PC-9 (cell line): ENCODE data around the gene PBX1. TPM values are rescaled to one million over a fixed set of nuclear protein-coding genes. Genes with fewer than 3 reads are reported as not detected.

Source experiments
- BruUV-seq: library from RNA; stranded (reverse); fragments of 400-500 nt; replicated peaks from 2 replicates; lab custom pipeline; 2021; lab: Mats Ljungman, UMichigan
- CTCF ChIA-PET: fragments of 300-600 bp; sonication (Branson Sonifier 250); formaldehyde crosslinking; loops from one replicate; lab custom pipeline; 2022; ENCODE audit warnings: antibody characterized with exemption; lab: Charles Lee
- POLR2A ChIA-PET: fragments of 300-600 bp; sonication (Branson Sonifier 250); formaldehyde crosslinking; loops from one replicate; lab custom pipeline; 2022; ENCODE audit warnings: antibody characterized with exemption; ENCODE audit not compliant: unreplicated experiment; lab: Charles Lee
- DNase-seq, 2 experiments: peaks; one replicate each; pipeline versions ENCODE4 v3.0.0 to v3.0.0-alpha.2; 2015 to 2022; ENCODE audit warnings: mixed read lengths in 1 of 2
- H2AFZ ChIP-seq: fragments of 200-600 bp; sonication (generic); 2 replicates; pipeline ENCODE4 v1.8.1; 2017; ENCODE audit warnings: antibody characterized with exemption
- H3F3A ChIP-seq: fragments of 200-600 bp; sonication (generic); 2 replicates; pipeline ENCODE4 v1.8.1; 2017; ENCODE audit warnings: antibody characterized with exemption, mild to moderate bottlenecking, low read depth; ENCODE audit not compliant: insufficient read depth
- H3K27ac ChIP-seq: fragments of 200-600 bp; sonication (generic); 2 replicates; pipeline ENCODE4 v1.6.1; 2016; ENCODE audit warnings: mixed run types
- H3K27me3 ChIP-seq: fragments of 200-600 bp; sonication (generic); 2 replicates; pipeline ENCODE4 v1.6.1; 2016; ENCODE audit warnings: low read depth, mixed run types; ENCODE audit not compliant: insufficient read depth
- H3K36me3 ChIP-seq: fragments of 200-600 bp; sonication (generic); 2 replicates; pipeline ENCODE4 v1.6.1; 2016; ENCODE audit warnings: low read depth, mixed run types
- H3K4me1 ChIP-seq: fragments of 200-600 bp; sonication (generic); replicated peaks from 2 replicates; pipeline ENCODE4 v1.6.1; 2016; ENCODE audit warnings: mixed run types; ENCODE audit not compliant: insufficient read depth
- H3K4me2 ChIP-seq: fragments of 200-600 bp; sonication (generic); 2 replicates; pipeline ENCODE4 v1.6.1; 2017; ENCODE audit warnings: mixed run types
- H3K4me3 ChIP-seq: fragments of 200-600 bp; sonication (generic); 2 replicates; pipeline ENCODE4 v1.6.1; 2016; ENCODE audit warnings: mixed run types
- H3K79me2 ChIP-seq: fragments of 200-600 bp; sonication (generic); 2 replicates; pipeline ENCODE4 v1.6.1; 2017; ENCODE audit warnings: low read depth, mixed run types
- H3K9me2 ChIP-seq: fragments of 200-600 bp; sonication (generic); 2 replicates; pipeline ENCODE4 v1.8.1; 2017; ENCODE audit warnings: mild to moderate bottlenecking; ENCODE audit not compliant: insufficient read depth
- H3K9me3 ChIP-seq: fragments of 200-600 bp; sonication (generic); 2 replicates; pipeline ENCODE4 v1.8.1; 2016; ENCODE audit warnings: low read depth; ENCODE audit not compliant: insufficient read depth
- H4K20me1 ChIP-seq: fragments of 200-600 bp; sonication (generic); 2 replicates; pipeline ENCODE4 v1.8.1; 2017; ENCODE audit not compliant: insufficient read depth
- EZH2 ChIP-seq: fragments of 200-600 bp; sonication (generic); IDR thresholded peaks from 2 replicates; pipeline ENCODE4 v1.8.0; 2017; ENCODE audit warnings: antibody characterized with exemption, low read depth
- intact Hi-C: fragments of 100-400 bp; cut with micrococcal nuclease; formaldehyde crosslinking; loops from one replicate; pipeline ENCODE4 v1.10.0; 2022; ENCODE audit not compliant: unreplicated experiment
- total RNA-seq: library from RNA; stranded (reverse); gene quantifications from 2 replicates; pipeline ENCODE4 v1.2.3, GENCODE V29; 2021
- TF ChIP-seq, protein P1 (sequence below): fragments of 200-600 bp; sonication (generic); conservative IDR thresholded peaks from 2 replicates; pipeline ENCODE4 v1.6.1; 2017; ENCODE audit warnings: mixed run types, antibody characterized with exemption, mild to moderate bottlenecking, moderate library complexity

PBX1 gene
- total RNA-seq, 1 experiment from 2014 or later: 57.7 TPM

DNA sequence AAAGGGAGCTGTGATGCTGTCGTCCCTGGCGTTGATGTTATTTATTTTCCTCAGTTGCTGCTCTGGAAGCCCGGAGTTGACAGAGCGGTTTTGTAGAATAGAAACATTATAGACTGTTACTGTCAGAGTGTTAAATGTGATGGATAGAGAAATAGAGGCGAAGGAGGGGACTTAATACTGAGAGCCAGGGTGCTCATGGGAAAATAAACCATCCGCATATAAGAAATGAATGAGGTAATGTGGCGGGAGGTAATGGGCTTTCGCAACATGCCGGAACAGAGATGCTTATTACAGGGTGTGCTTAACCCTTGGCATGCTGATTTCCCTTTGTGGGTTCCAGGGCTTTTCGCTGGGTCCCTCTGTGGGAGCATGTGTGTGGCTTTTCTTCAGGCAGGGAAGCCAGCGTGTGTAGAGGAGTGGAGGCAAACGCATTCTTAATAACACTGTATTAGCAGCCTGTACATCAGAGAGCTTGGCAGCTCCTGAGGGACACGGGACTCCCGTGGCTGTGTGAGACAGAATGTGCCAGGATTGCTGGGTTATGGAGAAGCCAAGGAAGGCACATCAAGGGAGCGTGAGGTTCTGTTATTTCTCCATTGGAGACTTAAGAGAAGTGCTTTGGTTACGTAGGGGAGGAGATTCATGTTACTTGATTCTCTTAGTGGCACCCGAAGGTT lies 141.0 kb downstream of the PBX1 start:
- Histone ChIP-seq H2AFZ (no peak overlapping the region), H3F3A (no peaks in the 10 kb centered on the region), H4K20me1 (no peaks in the 10 kb centered on the region), H3K27me3 (no peaks in the 10 kb centered on the region), H3K9me3 (no peaks in the 10 kb centered on the region), H3K4me1 (peaks cover 21% of the 10 kb centered on the region), H3K9me2 (no peaks in the 10 kb centered on the region), H3K4me3 (no peak overlapping the region), H3K4me2 (no peak overlapping the region), H3K79me2 (0 out of 2 replicates have a peak, but pooled peaks cover 5% of the 10 kb centered on the region), H3K36me3 (no peaks in the 10 kb centered on the region), H3K27ac (no peak overlapping the region)
- no TSS peak for BruUV-seq
- intact Hi-C loops: no loop called here
- POLR2A ChIA-PET: no interaction called here
- CTCF ChIA-PET: no interaction called here
- TF ChIP-seq, protein P1, sequence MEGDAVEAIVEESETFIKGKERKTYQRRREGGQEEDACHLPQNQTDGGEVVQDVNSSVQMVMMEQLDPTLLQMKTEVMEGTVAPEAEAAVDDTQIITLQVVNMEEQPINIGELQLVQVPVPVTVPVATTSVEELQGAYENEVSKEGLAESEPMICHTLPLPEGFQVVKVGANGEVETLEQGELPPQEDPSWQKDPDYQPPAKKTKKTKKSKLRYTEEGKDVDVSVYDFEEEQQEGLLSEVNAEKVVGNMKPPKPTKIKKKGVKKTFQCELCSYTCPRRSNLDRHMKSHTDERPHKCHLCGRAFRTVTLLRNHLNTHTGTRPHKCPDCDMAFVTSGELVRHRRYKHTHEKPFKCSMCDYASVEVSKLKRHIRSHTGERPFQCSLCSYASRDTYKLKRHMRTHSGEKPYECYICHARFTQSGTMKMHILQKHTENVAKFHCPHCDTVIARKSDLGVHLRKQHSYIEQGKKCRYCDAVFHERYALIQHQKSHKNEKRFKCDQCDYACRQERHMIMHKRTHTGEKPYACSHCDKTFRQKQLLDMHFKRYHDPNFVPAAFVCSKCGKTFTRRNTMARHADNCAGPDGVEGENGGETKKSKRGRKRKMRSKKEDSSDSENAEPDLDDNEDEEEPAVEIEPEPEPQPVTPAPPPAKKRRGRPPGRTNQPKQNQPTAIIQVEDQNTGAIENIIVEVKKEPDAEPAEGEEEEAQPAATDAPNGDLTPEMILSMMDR: no peak
- no peak for TF ChIP-seq EZH2
- no peak for DNase-seq

DNA sequence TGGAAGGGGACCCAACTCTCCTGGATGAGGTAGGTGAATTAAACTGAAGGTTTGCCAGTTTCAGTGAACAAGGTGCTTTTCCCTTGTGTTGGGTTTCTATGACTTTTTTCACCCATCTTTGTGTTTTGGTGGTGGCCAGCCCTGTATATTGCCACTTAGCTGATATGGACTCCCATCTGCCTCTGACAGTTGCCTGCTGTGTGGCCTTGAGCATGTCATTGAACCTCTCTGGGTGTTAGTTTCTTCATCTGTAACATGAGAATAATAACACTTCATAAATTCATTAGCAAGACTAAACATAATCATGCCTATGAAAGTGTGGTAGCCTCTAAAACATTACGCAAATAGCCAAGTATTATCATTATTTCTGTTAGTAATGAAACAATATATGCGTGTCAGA lies 141.7 kb downstream of the PBX1 start:
- Histone ChIP-seq H3K27me3 (no peaks in the 10 kb centered on the region), H3K9me2 (no peaks in the 10 kb centered on the region), H3K27ac (no peak overlapping the region), H2AFZ (no peak overlapping the region), H3K9me3 (no peaks in the 10 kb centered on the region), H3K4me1 (peaks cover 28% of the 10 kb centered on the region), H3K79me2 (peaks cover 10% of the 10 kb centered on the region; the same call in 1 of the 2 replicates), H4K20me1 (no peaks in the 10 kb centered on the region), H3K4me3 (no peak overlapping the region), H3K4me2 (no peak overlapping the region), H3K36me3 (no peaks in the 10 kb centered on the region), H3F3A (no peaks in the 10 kb centered on the region)
- intact Hi-C loops: no loop called here
- no TSS peak for BruUV-seq
- TF ChIP-seq EZH2: no peak
- TF ChIP-seq, protein P1: no peak
- ChIA-PET POLR2A (interaction anchor here (0.5 kb wide), 1 partner anchor 17 kb away, joined by 4 read pairs; no protein-coding TSS in a partner anchor), CTCF (no interaction called here)
- DNase-seq: no peak

DNA sequence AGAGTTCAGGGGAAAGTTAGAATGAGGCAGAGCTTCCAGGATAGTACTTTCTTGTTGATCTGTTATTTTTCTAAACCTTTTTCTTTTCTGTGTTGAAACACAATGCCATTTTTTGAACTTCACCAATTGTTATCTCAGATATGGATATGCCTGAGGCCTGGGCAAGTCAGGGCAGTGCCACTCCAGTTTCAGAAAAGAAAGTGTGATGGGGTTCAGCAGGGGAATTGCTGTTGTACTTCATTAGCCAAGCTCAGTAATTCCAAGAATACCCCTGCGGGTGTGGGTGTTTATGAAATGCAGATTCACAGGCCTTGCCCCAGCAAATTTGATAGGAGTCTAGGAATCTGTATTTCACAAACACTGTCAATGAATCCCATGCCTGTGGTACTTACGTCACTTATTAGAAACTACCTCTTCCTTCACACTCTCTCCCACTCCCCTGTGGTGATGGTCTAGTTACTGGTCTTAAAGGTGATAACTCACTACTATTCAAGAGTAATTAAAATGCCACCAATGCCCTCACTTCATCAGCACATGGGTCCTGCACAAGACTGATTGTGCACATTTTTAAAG lies 142.3 kb downstream of the PBX1 start:
- H3K79me2 ChIP-seq: peaks cover 16% of the 10 kb centered on the region
- no peak overlapping the region for H3K4me3 ChIP-seq
- TF ChIP-seq, protein P1: no peak
- TF ChIP-seq EZH2: no peak
- H3K9me3 ChIP-seq: no peaks in the 10 kb centered on the region
- no peak overlapping the region for H2AFZ ChIP-seq
- no TSS peak for BruUV-seq
- no peaks in the 10 kb centered on the region for H4K20me1 ChIP-seq
- H3K27me3 ChIP-seq: no peaks in the 10 kb centered on the region
- ChIA-PET POLR2A (interaction anchor here (0.5 kb wide), 1 partner anchor 17 kb away, joined by 4 read pairs; no protein-coding TSS in a partner anchor), CTCF (no interaction called here)
- H3K9me2 ChIP-seq: no peaks in the 10 kb centered on the region
- no peaks in the 10 kb centered on the region for H3F3A ChIP-seq
- no peaks in the 10 kb centered on the region for H3K36me3 ChIP-seq
- no peak for DNase-seq
- H3K4me1 ChIP-seq: peaks cover 34% of the 10 kb centered on the region
- intact Hi-C loops: no loop called here
- H3K27ac ChIP-seq: no peak overlapping the region
- no peak overlapping the region for H3K4me2 ChIP-seq
